Measurements from ENCODE around the gene PXDN.

Gene PXDN

DNA sequence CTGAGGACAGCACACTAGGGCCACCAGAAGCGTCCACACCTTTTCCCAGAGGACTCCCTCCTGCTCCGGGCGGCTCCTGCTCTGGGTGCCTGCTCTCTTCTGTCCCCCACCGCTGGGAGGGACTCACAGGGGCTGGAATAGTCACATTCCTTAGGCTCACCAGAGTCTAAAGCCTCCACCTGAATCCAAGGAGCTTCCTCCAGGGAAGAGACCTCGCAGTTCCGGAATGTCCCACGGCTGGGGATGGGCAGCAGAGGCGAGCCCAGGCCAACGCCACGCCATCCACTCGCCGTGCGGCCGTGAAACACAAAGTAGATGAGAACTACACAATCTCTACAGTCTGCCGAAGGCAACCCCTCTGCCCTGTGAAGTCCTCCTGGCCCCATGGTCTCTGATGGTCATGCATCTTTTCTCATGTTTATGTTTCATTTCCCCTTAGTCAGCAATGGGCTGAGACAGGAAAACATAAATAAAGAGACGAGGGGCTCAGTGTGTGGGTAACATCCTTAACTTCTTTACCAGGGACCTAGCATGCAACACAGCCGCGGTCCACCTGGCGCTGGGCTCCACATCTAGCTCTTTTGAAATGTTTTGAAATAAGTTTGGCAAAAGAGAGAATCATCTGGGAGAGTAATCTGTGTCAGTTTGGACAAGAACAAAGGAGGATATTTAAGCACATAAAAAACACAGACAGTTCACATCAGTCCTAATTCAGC is 98.4 kb downstream of the PXDN start:
- no peak for DNase-seq

GRCh38 chr2:1644427-1644826 is 99.9 kb downstream of the PXDN start:
- no peak for DNase-seq

- DNase-seq: no peak
Observed at GRCh38 chr2:1642993-1643619, 101.2 kb downstream of the PXDN start.

DNA sequence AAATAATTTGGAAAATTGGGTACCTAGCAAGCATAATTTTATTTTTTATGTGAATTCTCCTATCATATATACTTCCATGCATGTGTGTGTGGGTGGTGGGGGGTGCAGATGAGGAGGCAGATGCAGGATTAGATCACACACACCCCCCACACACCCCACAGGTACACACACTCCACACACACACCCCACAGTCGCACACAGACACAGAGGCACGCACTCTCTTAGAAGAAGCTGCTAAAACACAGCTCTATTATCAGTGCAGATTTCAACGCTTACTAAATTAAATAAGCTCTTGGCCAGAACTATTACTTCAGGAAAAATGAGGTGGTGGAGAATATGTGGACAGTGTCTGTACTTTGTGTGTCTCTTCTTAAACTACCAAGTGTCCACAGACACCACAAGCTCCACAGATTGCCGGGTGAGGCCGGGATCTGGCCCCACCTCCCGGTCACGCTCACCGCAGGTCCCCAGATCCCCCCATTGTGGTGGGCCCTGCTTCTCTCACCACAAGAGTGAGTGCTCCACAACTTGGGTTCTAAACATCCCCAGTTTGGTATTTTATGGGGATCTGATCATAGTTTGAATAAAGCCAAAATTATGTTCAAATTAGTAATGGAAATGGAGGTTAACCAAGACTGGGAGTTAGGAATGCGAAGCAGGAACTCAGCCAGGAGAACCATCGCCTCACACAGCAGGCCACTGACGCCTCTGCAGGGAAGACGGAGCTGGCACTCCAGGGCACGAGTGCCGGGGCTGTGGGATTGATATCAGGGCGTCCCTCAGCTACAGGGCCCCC is 102.1 kb downstream of the PXDN start:
- no peak for DNase-seq

DNA sequence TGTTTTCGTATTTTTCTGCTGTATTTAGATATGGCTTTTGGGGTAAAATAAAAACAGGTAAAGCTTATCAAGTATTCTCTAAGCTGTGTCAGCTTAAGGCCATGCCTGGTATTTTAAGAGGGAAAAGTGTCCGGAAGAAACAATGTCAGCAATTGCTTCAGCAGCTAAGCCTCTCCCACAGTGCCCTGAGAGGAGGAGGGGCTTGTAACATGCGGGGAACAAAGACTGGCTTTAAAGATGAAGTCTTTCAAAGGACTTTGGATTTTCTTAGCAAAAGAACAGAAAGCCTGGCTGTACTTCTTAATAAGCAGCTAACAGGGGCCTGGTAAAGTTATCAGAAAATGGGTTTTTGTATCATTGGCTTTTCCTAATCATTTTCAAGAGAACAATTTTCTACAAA is 102.8 kb downstream of the PXDN start:
- DNase-seq: no peak

DNA sequence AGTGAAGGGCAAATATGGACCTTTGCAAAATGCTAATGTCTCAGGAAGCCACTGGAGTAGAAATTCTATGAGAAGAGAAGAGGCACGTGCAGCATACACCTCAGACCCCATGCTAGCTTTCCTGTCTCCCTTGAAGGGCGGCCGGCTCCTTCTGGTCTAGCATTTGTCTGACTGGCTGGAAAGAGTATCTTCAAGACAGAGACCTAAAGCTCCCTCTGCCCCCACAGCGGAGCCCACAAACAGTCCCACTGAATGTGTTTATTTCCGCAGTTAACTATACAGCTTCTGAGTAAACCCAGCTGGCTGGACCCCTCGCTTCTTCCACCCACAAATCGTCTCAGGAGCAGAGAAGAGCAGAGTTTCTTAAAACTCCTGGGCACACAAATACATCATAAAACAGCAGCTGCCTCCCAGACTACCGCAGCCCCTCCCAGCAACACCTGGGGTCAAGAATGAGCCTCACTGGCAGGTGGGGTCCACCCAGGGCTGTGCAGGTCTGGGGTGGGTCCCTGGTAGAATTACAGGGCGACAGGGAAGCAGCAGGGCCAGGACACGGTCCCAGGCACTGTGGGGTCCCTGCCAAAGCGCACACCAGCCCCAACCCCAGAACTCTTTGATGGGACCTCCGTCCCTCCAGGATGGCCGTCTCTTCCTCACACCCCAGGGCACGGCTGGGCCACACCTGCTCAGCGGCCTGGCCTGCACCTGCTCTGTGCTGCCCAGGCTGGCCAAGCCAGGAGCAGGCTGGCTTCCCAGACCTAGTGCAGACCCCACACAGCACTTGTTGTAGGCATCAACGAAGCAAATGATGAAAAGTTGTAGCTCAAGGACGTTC is 103.8 kb downstream of the PXDN start:
- no peak for DNase-seq

- DNase-seq: no peak
Observed at GRCh38 chr2:1639086-1639858, 105.0 kb downstream of the PXDN start.

DNA sequence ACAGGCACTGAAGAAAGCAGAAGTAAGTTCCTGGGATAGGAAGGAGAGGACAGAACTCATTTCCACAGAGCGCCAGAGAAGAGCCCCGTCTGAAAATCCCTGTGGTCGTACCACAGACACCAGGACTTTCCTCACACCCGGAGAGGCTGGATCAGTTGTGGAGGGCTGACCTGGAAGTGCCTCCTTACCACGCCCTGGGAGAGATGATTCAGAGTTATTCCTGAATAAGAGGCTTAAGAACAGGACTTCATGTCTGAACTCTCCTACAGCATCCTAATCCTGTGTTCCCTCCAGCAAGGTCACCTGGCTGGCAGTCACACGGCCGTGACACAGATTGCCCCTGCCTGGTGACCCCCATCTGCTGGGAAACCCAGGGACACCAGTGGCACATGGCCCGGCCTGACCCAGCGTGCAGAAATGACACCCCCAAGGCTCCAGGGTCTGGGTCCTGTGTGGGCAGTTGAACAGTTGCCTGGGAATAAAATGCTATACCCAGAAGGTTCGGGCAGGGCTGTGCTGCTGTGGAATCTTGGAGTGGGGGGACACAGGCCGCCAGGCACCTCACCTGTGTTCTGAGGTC is 105.9 kb downstream of the PXDN start:
- no peak for DNase-seq

DNA sequence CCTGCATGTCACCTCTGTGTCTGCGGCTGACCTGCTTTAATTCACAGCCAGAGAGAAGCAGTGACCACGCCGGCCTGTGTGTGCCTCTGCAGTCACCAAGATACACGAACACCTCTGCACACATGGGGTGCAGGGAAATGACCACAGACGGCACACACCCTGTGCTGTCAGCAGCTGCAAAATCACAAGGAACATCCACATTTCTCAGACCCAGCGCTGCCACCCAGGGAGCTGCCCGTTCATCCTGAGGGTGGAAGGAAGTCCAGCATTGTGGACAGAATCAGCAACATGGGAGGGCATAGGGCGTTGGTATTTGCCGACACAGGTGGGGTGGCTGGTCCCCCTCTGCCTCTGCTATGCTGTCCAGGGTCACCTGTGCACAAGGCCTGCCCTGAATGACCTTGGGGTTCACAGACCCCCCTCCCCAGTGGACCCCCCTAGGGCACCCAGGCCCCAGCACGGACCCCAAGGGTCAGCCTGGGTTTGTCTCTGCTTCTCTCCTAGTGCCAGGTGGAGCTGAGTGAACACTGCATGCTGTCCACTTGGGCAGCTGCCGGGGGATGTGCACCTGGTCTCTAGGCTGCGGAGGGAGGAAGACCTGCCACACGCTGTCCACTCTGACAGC is 107.4 kb downstream of the PXDN start:
- no peak for DNase-seq

GRCh38 chr2:1635823-1636222 is 108.5 kb downstream of the PXDN start:
- DNase-seq: no peak

DNA sequence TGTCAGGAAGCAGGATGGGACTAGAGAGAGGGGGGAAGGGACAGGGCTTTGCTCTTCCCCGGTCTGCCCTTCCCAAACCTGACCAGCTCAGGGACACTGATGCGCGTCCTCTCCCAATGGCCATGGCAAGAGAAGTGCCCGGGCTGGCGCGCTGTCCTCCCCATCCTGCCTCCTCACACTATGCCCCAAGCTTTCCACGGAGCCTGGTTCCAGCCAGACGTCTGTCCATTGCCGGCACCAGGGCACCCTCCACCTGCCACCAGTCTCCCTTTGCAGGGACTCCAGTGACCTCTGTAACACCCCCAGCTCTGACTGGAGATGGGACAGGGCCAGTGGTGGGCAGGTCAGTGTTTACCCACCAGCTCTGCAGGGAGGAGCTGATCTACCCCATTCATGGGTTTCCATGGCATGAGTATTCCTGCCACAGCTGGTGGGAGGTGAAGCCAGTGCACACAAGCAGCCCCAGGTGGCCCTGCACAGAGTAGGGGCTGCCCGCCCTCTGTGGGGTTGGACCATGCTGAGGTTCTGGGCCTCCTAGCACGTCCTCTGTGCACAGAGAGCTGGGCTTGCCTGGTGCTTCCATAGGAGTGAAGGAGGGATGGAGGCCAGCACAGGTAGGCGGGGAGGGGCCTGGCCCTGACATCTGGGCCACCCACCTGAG is 109.5 kb downstream of the PXDN start:
- no peak for DNase-seq

GRCh38 chr2:1633936-1634587 is 110.3 kb downstream of the PXDN start:
- no peak for DNase-seq

DNA sequence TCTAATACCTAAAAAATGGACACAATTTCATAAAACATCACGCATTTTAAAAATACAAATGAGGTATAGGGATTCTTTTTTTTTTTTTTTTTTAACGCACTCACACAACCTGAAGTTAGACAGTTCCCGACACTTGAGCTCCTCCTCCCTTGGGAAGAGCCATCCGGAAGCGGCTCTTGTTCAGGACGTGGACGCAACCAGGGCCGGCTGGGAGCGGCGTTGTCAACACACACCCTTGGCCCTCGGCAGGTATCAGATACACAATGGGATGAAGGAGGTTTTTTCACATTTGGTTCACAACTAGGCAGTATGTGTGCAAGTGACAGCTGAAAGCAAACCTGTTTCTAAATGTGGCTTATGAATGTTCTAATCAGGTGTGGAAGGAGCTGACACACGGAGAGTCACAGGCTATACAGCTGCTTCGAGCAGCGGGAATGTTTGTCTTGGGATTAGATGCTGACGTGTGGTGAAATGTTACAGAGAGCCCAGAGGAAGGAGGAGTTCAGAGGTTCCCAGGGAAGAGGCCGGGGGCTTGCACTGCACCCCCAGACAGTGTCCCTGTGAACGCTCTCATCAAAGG is 111.1 kb downstream of the PXDN start:
- DNase-seq: no peak

DNA sequence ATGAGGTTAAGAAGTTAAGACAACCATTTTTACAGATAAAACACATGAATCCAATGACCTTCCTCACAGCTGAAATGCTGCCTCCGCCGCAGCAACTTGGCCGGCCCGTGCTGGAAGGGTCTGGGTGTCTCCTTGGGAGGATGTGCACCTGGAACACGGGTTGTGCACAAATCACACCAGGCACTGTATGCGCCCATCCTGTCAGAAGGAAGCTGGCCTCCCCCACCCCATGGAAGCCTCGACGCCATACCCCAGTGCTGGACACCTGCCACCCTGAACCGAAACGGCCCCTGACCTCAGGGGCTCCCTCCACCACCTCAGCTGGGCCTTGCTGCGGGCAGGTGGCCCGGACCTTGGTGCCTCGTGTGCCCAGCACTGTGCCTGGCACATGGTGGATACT is 111.8 kb downstream of the PXDN start:
- no peak for DNase-seq

- DNase-seq: no peak
Observed at GRCh38 chr2:1632002-1632348, 112.3 kb downstream of the PXDN start.

DNA sequence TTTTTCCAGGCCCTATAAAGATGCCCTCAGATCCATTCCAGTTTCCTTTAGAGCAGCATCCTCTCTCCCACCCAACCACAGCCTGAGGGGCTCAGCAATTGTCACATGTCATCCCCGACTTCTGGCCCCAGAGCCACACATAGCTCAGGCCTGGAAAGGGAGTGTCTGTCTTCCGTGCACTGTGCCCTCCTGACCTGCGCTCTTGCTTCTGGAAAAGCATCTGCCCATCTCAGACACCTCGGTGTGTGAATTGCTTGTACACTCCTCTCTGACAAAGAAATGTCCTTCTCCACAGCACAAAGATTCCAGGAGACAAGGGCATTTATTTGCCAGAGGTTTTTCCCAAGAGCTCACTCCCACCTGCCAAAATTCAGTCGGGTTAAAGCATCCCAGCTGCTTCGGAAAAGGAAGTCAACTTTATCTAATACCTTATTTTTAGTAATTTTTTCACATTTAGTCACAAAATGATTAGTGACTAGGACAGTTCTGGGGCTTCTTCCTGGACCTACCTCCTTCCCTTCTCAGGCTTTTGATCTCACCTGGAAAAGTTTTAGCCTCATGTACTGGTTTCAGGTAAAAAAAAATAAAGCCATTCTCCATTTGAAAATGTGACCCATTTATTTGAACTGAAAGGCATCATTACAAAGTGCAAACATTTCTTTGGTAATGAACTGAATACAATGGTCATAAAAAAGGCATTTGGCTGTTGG is 112.9 kb downstream of the PXDN start:
- DNase-seq: no peak

DNA sequence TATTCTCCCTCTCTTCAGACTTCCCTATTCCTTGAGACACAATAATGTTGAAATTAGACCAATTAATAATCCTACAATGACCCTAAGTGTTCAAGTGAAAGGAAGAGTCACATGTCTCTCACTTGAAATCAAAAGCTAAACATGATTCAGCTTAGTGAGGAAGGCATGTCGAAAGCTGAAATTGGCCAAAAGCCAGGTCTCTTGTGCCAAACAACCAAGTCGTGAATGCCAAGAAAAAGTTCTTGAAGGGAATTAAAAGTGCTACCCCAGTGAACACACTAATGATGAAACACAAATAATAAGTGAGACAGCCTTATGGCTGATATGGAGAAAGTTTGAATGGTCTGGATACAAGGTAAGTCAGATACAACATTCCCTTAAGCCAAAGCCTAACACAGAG is 115.4 kb downstream of the PXDN start:
- DNase-seq: no peak

DNA sequence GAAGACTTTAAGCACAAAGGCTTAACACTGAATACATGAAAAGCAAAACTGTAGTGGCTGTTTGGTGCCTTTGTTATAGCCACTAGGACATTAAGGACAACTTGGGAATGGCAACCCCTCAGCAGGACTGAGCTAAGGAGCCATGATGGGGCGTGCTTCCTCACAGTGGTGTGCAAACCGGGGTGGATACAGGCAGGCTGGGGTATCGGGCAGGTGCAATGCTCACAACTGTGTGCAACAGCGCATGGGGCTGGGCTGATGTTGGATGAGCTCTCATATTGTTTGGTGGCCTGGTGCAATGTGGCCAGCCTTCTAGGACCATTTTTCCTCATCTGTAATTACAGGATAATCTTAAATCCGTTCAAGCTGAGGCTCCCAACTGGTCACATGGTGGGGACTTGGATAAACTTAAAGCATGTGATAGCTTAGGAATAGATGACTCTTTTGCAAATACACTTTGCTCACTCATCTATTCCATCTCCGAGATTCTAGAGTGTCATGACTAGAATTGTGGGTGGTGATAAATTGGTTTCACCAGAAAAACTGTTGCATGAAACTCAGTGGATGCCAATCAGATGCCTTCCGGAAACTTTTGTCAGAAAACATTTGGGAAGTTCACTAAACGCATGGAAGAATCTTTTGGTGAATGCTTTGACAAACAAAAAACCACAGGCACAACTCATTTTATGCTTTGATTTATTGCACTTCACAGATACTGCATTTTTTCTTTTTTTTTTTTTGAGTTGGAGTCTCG is 116.5 kb downstream of the PXDN start:
- DNase-seq: no peak

DNA sequence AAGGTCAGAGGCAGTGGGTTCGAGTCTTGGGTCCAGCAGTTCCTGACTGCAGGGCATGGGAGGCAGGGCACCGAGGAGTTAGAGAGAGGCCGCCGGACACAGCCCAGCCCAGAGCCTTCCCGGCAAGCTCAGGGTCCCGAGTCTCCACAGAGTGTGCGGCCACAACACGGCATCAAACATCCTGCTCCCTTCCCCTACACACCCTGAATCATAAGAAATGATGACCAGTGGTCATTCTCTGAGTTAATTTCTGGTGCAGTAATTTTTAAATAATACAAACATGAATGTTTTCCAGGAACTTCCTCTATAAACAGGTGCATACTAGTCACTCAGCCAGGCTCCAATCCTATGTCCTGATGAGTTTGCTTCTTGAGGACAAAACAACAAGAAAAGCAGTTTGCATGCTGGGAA is 118.0 kb downstream of the PXDN start:
- no peak for DNase-seq

Measured in activated CD4-positive, alpha-beta T cell treated with anti-CD3 and anti-CD28 coated beads, Interleukin-2, amount 50 U/mL, for 48 hours (primary cell).